ENCODE results near the gene CRIP2.

The CRIP2 gene

DNA sequence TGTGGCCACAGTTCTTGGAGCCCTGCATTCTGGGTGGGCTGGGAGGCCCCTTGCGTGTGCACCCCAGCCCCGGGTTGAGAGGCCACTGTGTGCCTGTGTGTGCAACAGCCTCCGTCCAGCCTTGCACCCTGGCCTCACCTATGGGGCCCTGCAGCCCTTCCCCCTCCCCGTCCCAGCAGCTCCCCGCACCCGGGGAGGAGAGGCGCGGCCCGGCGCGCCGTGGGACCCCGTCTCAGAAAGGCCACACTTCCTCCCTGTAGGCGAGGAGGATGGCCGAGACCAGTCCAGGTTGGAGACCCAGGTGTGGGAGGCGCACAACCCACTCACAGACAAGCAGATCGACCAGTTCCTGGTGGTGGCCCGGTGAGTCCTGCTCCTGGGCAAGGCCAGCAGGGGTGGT lies 16.6 kb upstream of the CRIP2 start:
- Histone ChIP-seq H3K9me2 (replicated peaks; ENCODE audit: control insufficient read depth, low read length) (no peaks in the 10 kb centered on the region), H3K36me3 (ENCODE audit: control insufficient read depth, low read length) (peaks cover 48% of the 10 kb centered on the region), H3K4me3 (ENCODE audit: low read length) (no peak overlapping the region), H3K79me2 (ENCODE audit: control insufficient read depth, low read length) (no peaks in the 10 kb centered on the region), H3K4me1 (ENCODE audit: control insufficient read depth, low read length) (no peaks in the 10 kb centered on the region), H4K20me1 (ENCODE audit: control insufficient read depth, insufficient read depth, low read depth, low read length) (no peaks in the 10 kb centered on the region), H3K27me3 (ENCODE audit: control insufficient read depth, low read length) (no peaks in the 10 kb centered on the region), H3K27ac (ENCODE audit: low read depth, low read length) (no peak overlapping the region), H3F3A (ENCODE audit: control insufficient read depth, insufficient read depth) (no peaks in the 10 kb centered on the region), H3K4me2 (ENCODE audit: low read length) (no peak overlapping the region), H3K9me3 (ENCODE audit: control insufficient read depth, insufficient read depth, low read length) (no peaks in the 10 kb centered on the region)
- TF ChIP-seq, protein P1, sequence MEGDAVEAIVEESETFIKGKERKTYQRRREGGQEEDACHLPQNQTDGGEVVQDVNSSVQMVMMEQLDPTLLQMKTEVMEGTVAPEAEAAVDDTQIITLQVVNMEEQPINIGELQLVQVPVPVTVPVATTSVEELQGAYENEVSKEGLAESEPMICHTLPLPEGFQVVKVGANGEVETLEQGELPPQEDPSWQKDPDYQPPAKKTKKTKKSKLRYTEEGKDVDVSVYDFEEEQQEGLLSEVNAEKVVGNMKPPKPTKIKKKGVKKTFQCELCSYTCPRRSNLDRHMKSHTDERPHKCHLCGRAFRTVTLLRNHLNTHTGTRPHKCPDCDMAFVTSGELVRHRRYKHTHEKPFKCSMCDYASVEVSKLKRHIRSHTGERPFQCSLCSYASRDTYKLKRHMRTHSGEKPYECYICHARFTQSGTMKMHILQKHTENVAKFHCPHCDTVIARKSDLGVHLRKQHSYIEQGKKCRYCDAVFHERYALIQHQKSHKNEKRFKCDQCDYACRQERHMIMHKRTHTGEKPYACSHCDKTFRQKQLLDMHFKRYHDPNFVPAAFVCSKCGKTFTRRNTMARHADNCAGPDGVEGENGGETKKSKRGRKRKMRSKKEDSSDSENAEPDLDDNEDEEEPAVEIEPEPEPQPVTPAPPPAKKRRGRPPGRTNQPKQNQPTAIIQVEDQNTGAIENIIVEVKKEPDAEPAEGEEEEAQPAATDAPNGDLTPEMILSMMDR (IDR thresholded peaks at IDR 0.05; ENCODE audit: low read depth, low read length, poor library complexity, severe bottlenecking), result no peak
- no peak for TF ChIP-seq EZH2phosphoT487 (IDR thresholded peaks at IDR 0.05; ENCODE audit: borderline replicate concordance, low read length)

GRCh38 chr14:105458571-105458970 lies 16.1 kb upstream of the CRIP2 start:
- H3K36me3 ChIP-seq (ENCODE audit: control insufficient read depth, low read length), result peaks cover 52% of the 10 kb centered on the region

GRCh38 chr14:105460116-105460515 lies 14.5 kb upstream of the CRIP2 start:
- Histone ChIP-seq H3K27me3 (ENCODE audit: control insufficient read depth, low read length) (no peaks in the 10 kb centered on the region), H3K9me3 (ENCODE audit: control insufficient read depth, insufficient read depth, low read length) (no peaks in the 10 kb centered on the region), H3K27ac (ENCODE audit: low read depth, low read length) (no peak overlapping the region), H3K4me1 (ENCODE audit: control insufficient read depth, low read length) (no peaks in the 10 kb centered on the region), H3K9me2 (replicated peaks; ENCODE audit: control insufficient read depth, low read length) (no peaks in the 10 kb centered on the region), H3K4me2 (ENCODE audit: low read length) (no peak overlapping the region), H3K4me3 (ENCODE audit: low read length) (no peak overlapping the region), H4K20me1 (ENCODE audit: control insufficient read depth, insufficient read depth, low read depth, low read length) (no peaks in the 10 kb centered on the region), H3F3A (ENCODE audit: control insufficient read depth, insufficient read depth) (no peaks in the 10 kb centered on the region), H3K36me3 (ENCODE audit: control insufficient read depth, low read length) (peaks cover 58% of the 10 kb centered on the region), H3K79me2 (ENCODE audit: control insufficient read depth, low read length) (no peaks in the 10 kb centered on the region)
- no peak for TF ChIP-seq EZH2phosphoT487 (IDR thresholded peaks at IDR 0.05; ENCODE audit: borderline replicate concordance, low read length)

More at GRCh38 chr14:105458571-105458970, 16.1 kb upstream of the CRIP2 start:
- Histone ChIP-seq H3K9me2 (replicated peaks; ENCODE audit: control insufficient read depth, low read length) (no peaks in the 10 kb centered on the region), H3F3A (ENCODE audit: control insufficient read depth, insufficient read depth) (no peaks in the 10 kb centered on the region), H3K9me3 (ENCODE audit: control insufficient read depth, insufficient read depth, low read length) (no peaks in the 10 kb centered on the region), H3K27ac (ENCODE audit: low read depth, low read length) (no peak overlapping the region), H3K4me2 (ENCODE audit: low read length) (no peak overlapping the region), H4K20me1 (ENCODE audit: control insufficient read depth, insufficient read depth, low read depth, low read length) (no peaks in the 10 kb centered on the region), H3K79me2 (ENCODE audit: control insufficient read depth, low read length) (no peaks in the 10 kb centered on the region), H3K27me3 (ENCODE audit: control insufficient read depth, low read length) (no peaks in the 10 kb centered on the region), H3K4me3 (ENCODE audit: low read length) (no peak overlapping the region), H3K4me1 (ENCODE audit: control insufficient read depth, low read length) (no peaks in the 10 kb centered on the region)
- no peak for TF ChIP-seq EZH2phosphoT487 (IDR thresholded peaks at IDR 0.05; ENCODE audit: borderline replicate concordance, low read length)
- TF ChIP-seq, protein P1 (IDR thresholded peaks at IDR 0.05; ENCODE audit: low read depth, low read length, poor library complexity, severe bottlenecking), result no peak

DNA sequence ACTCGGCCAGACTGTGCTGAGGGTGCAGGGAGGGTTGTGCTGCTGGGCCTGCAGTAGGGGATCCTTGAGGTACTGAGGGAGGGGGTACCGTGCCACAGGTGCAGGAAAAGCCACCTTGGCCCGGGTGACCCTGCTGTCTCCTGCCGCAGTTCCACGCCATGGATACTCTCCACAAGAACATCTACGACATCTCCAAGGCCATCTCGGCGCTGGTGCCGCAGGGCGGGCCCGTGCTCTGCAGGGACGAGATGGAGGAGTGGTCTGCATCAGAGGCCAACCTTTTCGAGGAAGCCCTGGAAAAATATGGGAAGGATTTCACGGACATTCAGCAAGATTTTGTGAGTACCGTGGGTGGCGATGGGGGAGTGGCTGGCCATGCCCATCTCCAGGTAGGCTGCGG lies 14.0 kb upstream of the CRIP2 start:
- H3K27ac ChIP-seq (ENCODE audit: low read depth, low read length), result no peak overlapping the region
- no peaks in the 10 kb centered on the region for H3K4me1 ChIP-seq (ENCODE audit: control insufficient read depth, low read length)
- peaks cover 59% of the 10 kb centered on the region for H3K36me3 ChIP-seq (ENCODE audit: control insufficient read depth, low read length)
- no peak overlapping the region for H3K4me3 ChIP-seq (ENCODE audit: low read length)
- no peaks in the 10 kb centered on the region for H3K27me3 ChIP-seq (ENCODE audit: control insufficient read depth, low read length)
- H3K9me3 ChIP-seq (ENCODE audit: control insufficient read depth, insufficient read depth, low read length), result no peaks in the 10 kb centered on the region
- TF ChIP-seq, protein P1 (IDR thresholded peaks at IDR 0.05; ENCODE audit: low read depth, low read length, poor library complexity, severe bottlenecking), result no peak
- TF ChIP-seq EZH2phosphoT487 (IDR thresholded peaks at IDR 0.05; ENCODE audit: borderline replicate concordance, low read length), result no peak
- H3K4me2 ChIP-seq (ENCODE audit: low read length), result no peak overlapping the region
- no peaks in the 10 kb centered on the region for H3K9me2 ChIP-seq (replicated peaks; ENCODE audit: control insufficient read depth, low read length)
- H3K79me2 ChIP-seq (ENCODE audit: control insufficient read depth, low read length), result no peaks in the 10 kb centered on the region
- H4K20me1 ChIP-seq (ENCODE audit: control insufficient read depth, insufficient read depth, low read depth, low read length), result no peaks in the 10 kb centered on the region
- H3F3A ChIP-seq (ENCODE audit: control insufficient read depth, insufficient read depth), result no peaks in the 10 kb centered on the region
